HG02938 (cell line): ENCODE measurements around the gene PRPS1L1.

Experiments used
- ATAC-seq: cut with Tn5 transposase; IDR thresholded peaks from one replicate; pipeline ENCODE4 v1.9.1; 2021; ENCODE audit warnings: mild to moderate bottlenecking, moderate library complexity; ENCODE audit not compliant: unreplicated experiment

PRPS1L1 gene

GRCh38 chr7:18016547-18017444 lies 10.8 kb downstream of the PRPS1L1 start:
- no peak for ATAC-seq

GRCh38 chr7:18013936-18014335 lies 13.7 kb downstream of the PRPS1L1 start:
- ATAC-seq, result no peak

- ATAC-seq, result no peak
These were observed 23.3 kb downstream of the PRPS1L1 start for GRCh38 chr7:18004372-18004771.

GRCh38 chr7:18003286-18003994 lies 24.2 kb downstream of the PRPS1L1 start:
- no peak for ATAC-seq

- no peak for ATAC-seq
These were observed 29.0 kb downstream of the PRPS1L1 start for GRCh38 chr7:17998692-17999091.

GRCh38 chr7:17996442-17997223 lies 31.0 kb downstream of the PRPS1L1 start:
- ATAC-seq, result no peak

- ATAC-seq, result no peak
These were observed 31.6 kb downstream of the PRPS1L1 start for GRCh38 chr7:17996040-17996439.

GRCh38 chr7:17994079-17994850 lies 33.4 kb downstream of the PRPS1L1 start:
- no peak for ATAC-seq

GRCh38 chr7:17991866-17992648 lies 35.6 kb downstream of the PRPS1L1 start:
- ATAC-seq, result no peak

- ATAC-seq, result no peak
These were observed 36.9 kb downstream of the PRPS1L1 start for GRCh38 chr7:17990761-17991160.

- no peak for ATAC-seq
These were observed 38.1 kb downstream of the PRPS1L1 start for GRCh38 chr7:17989546-17989945.

GRCh38 chr7:17988858-17989257 lies 38.8 kb downstream of the PRPS1L1 start:
- ATAC-seq, result no peak

- no peak for ATAC-seq
These were observed 39.5 kb downstream of the PRPS1L1 start for GRCh38 chr7:17988141-17988540.

- ATAC-seq, result no peak
These were observed 40.8 kb downstream of the PRPS1L1 start for GRCh38 chr7:17986851-17987250.

GRCh38 chr7:17985473-17986239 lies 42.0 kb downstream of the PRPS1L1 start:
- ATAC-seq, result no peak

- ATAC-seq, result no peak
These were observed 43.4 kb downstream of the PRPS1L1 start for GRCh38 chr7:17984288-17984687.

GRCh38 chr7:17983221-17984062 lies 44.2 kb downstream of the PRPS1L1 start:
- no peak for ATAC-seq

GRCh38 chr7:17976952-17977351 lies 50.7 kb downstream of the PRPS1L1 start:
- no peak for ATAC-seq
